Panc1 (cell line): ENCODE results near the gene GALNTL6.

Source experiments
- POLR2AphosphoS5 ChIP-seq: IDR thresholded peaks from 2 replicates; pipeline ENCODE4 v1.6.1; 2012; ENCODE audit warnings: mild to moderate bottlenecking, low read depth, low read length, moderate library complexity
- SIN3A ChIP-seq: IDR thresholded peaks from 2 replicates; pipeline ENCODE4 v1.6.1; 2012; ENCODE audit warnings: low read depth, mild to moderate bottlenecking, low read length, moderate library complexity, borderline replicate concordance; ENCODE audit not compliant: insufficient read depth
- TF ChIP-seq, protein P1 (sequence below): fragments of 450-650 bp; IDR thresholded peaks from 2 replicates; pipeline ENCODE4 v1.5.1; 2017; ENCODE audit warnings: mild to moderate bottlenecking

DNA sequence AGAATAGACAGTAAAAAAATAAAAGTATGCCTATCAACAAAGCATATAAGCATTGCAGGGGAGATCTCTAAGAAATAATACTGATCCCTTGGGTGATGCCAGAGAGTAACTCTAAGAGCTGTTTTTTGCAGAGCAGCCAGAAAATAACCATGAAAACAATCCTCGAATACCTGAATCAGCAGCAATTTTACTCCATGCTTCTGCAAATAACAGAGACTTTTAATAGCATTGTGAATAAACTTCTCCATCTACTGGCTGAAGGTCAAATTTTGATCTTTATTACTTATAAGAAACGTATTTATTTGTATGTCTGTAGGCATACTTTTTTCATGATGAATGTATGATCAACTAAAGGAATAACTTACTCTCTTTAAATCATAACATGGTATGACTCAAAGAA is 334.5 kb downstream of the GALNTL6 start:
- TF ChIP-seq POLR2AphosphoS5 (no peak), SIN3A (no peak)
- TF ChIP-seq, protein P1, sequence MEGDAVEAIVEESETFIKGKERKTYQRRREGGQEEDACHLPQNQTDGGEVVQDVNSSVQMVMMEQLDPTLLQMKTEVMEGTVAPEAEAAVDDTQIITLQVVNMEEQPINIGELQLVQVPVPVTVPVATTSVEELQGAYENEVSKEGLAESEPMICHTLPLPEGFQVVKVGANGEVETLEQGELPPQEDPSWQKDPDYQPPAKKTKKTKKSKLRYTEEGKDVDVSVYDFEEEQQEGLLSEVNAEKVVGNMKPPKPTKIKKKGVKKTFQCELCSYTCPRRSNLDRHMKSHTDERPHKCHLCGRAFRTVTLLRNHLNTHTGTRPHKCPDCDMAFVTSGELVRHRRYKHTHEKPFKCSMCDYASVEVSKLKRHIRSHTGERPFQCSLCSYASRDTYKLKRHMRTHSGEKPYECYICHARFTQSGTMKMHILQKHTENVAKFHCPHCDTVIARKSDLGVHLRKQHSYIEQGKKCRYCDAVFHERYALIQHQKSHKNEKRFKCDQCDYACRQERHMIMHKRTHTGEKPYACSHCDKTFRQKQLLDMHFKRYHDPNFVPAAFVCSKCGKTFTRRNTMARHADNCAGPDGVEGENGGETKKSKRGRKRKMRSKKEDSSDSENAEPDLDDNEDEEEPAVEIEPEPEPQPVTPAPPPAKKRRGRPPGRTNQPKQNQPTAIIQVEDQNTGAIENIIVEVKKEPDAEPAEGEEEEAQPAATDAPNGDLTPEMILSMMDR = no peak
